D721Med (cell line): Measurements from ENCODE around the gene BTBD8.

Experiments used
- DNase-seq: peaks from one replicate; pipeline ENCODE4 v3.0.0; 2011; ENCODE audit warnings: low spot score; ENCODE audit not compliant: insufficient read length
- FAIRE-seq: peaks from 2 replicates; lab custom pipeline; 2011; peaks lifted over from hg19 to GRCh38; lab: Jason Lieb, UNC
- CTCF ChIP-seq: IDR thresholded peaks from 2 replicates; pipeline ENCODE4 v1.5.1; 2012; ENCODE audit warnings: mild to moderate bottlenecking, control low read depth; ENCODE audit not compliant: insufficient read depth; ENCODE audit errors: missing control alignments

The BTBD8 gene

GRCh38 chr1:92211166-92211565 is 131.0 kb downstream of the BTBD8 start:
- FAIRE-seq (no peak), DNase-seq (no peak)
- no peak for TF ChIP-seq CTCF

- FAIRE-seq (no peak), DNase-seq (no peak)
- no peak for TF ChIP-seq CTCF
These were observed 137.6 kb downstream of the BTBD8 start, which contains the start of gene C1orf146 for GRCh38 chr1:92217721-92218120. Gene C1orf146, plus strand, starts transcription at chr1:92217915. Its CDS starts 13,506 bp downstream, at chr1:92231421.

GRCh38 chr1:92218559-92218958 is 138.4 kb downstream of the BTBD8 start:
- no peak for FAIRE-seq
- no peak for TF ChIP-seq CTCF

GRCh38 chr1:92219028-92219427 is 138.9 kb downstream of the BTBD8 start:
- DNase-seq: no peak
- no peak for TF ChIP-seq CTCF
- FAIRE-seq: no peak

More at GRCh38 chr1:92218559-92218958, 138.4 kb downstream of the BTBD8 start:
- no peak for DNase-seq

- DNase-seq (no peak), FAIRE-seq (no peak)
- no peak for TF ChIP-seq CTCF
These were observed 148.3 kb downstream of the BTBD8 start for GRCh38 chr1:92228401-92228800.

GRCh38 chr1:92230736-92231135 is 150.6 kb downstream of the BTBD8 start:
- no peak for TF ChIP-seq CTCF
- DNase-seq (no peak), FAIRE-seq (no peak)
